ACC112 (cell line): ENCODE measurements around the gene AQP7.

Experiments used
- H2AFZ ChIP-seq: fragments of 200-600 bp; sonication (generic); one replicate; pipeline ENCODE4 v1.6.0; 2017; ENCODE audit warnings: antibody characterized with exemption, low read length; ENCODE audit not compliant: unreplicated experiment
- H3K27ac ChIP-seq: fragments of 200-600 bp; sonication (generic); 2 replicates; pipeline ENCODE4 v1.5.1; 2014; ENCODE audit warnings: low read depth, mild to moderate bottlenecking, antibody characterized with exemption, low read length, moderate library complexity
- H3K27me3 ChIP-seq: fragments of 200-600 bp; sonication (generic); 2 replicates; pipeline ENCODE4 v1.6.1; 2014; ENCODE audit warnings: mild to moderate bottlenecking, antibody characterized with exemption, low read length, moderate library complexity, mixed read lengths; ENCODE audit not compliant: insufficient read depth
- H3K36me3 ChIP-seq: fragments of 200-600 bp; sonication (generic); 2 replicates; pipeline ENCODE4 v1.6.1; 2016; ENCODE audit warnings: mild to moderate bottlenecking, antibody characterized with exemption, low read length, moderate library complexity, mixed read lengths; ENCODE audit not compliant: insufficient read depth
- H3K4me1 ChIP-seq: fragments of 200-600 bp; sonication (generic); one replicate; pipeline ENCODE4 v1.6.1; 2016; ENCODE audit warnings: low read length, mixed read lengths; ENCODE audit not compliant: insufficient read depth, unreplicated experiment, control insufficient read depth
- H3K4me3 ChIP-seq: fragments of 200-600 bp; sonication (generic); 2 replicates; pipeline ENCODE4 v1.5.1; 2014; ENCODE audit warnings: mild to moderate bottlenecking, low read depth, low read length
- H3K79me2 ChIP-seq: fragments of 200-600 bp; sonication (generic); one replicate; pipeline ENCODE4 v1.6.0; 2016; ENCODE audit warnings: low read length; ENCODE audit not compliant: control insufficient read depth, unreplicated experiment, insufficient read depth

Gene AQP7

GRCh38 chr9:33381231-33381791 lies 21.1 kb downstream of the AQP7 start:
- no peaks in the 10 kb centered on the region for H3K36me3 ChIP-seq
- H3K4me1 ChIP-seq, result no peaks in the 10 kb centered on the region
- H3K27ac ChIP-seq, result no peak overlapping the region
- no peaks in the 10 kb centered on the region for H3K79me2 ChIP-seq
- H3K27me3 ChIP-seq, result no peaks in the 10 kb centered on the region
- no peak overlapping the region for H2AFZ ChIP-seq
- H3K4me3 ChIP-seq, result no peak overlapping the region

- H2AFZ ChIP-seq, result no peak overlapping the region
- H3K4me1 ChIP-seq, result no peaks in the 10 kb centered on the region
- no peak overlapping the region for H3K4me3 ChIP-seq
- H3K27ac ChIP-seq, result no peak overlapping the region
- H3K79me2 ChIP-seq, result no peaks in the 10 kb centered on the region
- no peaks in the 10 kb centered on the region for H3K36me3 ChIP-seq
- no peaks in the 10 kb centered on the region for H3K27me3 ChIP-seq
These were observed 21.8 kb downstream of the AQP7 start for GRCh38 chr9:33380390-33381094.

GRCh38 chr9:33379666-33380389 lies 22.5 kb downstream of the AQP7 start:
- no peaks in the 10 kb centered on the region for H3K27me3 ChIP-seq
- no peak overlapping the region for H2AFZ ChIP-seq
- no peaks in the 10 kb centered on the region for H3K36me3 ChIP-seq
- H3K27ac ChIP-seq, result no peak overlapping the region
- no peaks in the 10 kb centered on the region for H3K79me2 ChIP-seq
- no peak overlapping the region for H3K4me3 ChIP-seq
- H3K4me1 ChIP-seq, result no peaks in the 10 kb centered on the region

- H3K27me3 ChIP-seq, result no peaks in the 10 kb centered on the region
- H3K27ac ChIP-seq, result no peak overlapping the region
- no peaks in the 10 kb centered on the region for H3K4me1 ChIP-seq
- H3K4me3 ChIP-seq, result no peak overlapping the region
- no peaks in the 10 kb centered on the region for H3K79me2 ChIP-seq
- no peak overlapping the region for H2AFZ ChIP-seq
- H3K36me3 ChIP-seq, result no peaks in the 10 kb centered on the region
These were observed 24.1 kb downstream of the AQP7 start for GRCh38 chr9:33378121-33378795.

DNA sequence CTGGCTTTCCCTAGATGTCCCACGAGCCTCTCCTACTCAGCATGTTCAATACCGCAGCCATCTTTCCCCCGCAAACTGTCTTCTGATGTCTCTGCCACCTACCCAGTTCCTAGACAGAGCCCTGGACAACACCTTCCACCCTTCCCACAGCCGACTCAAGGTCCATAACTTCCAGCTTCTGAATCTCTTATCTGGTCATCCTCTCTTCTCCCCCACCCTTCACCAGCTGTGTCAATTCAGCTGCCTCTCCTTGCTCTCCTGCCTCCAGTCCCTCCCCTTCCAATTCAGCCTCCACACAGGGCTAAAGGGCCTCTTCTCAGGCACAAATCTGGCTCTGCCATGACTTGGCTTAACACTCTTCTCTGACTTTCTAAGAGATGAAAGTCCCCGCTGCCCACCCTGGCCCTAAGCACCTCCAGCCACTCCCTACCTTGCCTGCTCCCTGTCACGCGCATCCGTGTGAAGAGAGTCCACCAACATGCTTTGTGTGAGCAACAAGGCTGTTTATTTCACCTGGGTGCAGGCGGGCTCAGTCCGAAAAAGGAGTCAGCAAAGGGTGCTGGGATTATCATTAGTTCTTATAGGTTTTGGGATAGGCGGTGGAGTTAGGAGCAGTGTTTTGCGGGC lies 25.2 kb downstream of the AQP7 start:
- Histone ChIP-seq H3K27me3 (no peaks in the 10 kb centered on the region), H3K36me3 (no peaks in the 10 kb centered on the region), H3K27ac (no peak overlapping the region), H3K4me1 (no peaks in the 10 kb centered on the region), H3K4me3 (no peak overlapping the region), H2AFZ (no peak overlapping the region), H3K79me2 (no peaks in the 10 kb centered on the region)

GRCh38 chr9:33375841-33376321 lies 26.5 kb downstream of the AQP7 start:
- Histone ChIP-seq H3K27me3 (no peaks in the 10 kb centered on the region), H3K4me1 (no peaks in the 10 kb centered on the region), H3K4me3 (no peak overlapping the region), H3K36me3 (no peaks in the 10 kb centered on the region), H3K27ac (no peak overlapping the region), H3K79me2 (no peaks in the 10 kb centered on the region), H2AFZ (no peak overlapping the region)

DNA sequence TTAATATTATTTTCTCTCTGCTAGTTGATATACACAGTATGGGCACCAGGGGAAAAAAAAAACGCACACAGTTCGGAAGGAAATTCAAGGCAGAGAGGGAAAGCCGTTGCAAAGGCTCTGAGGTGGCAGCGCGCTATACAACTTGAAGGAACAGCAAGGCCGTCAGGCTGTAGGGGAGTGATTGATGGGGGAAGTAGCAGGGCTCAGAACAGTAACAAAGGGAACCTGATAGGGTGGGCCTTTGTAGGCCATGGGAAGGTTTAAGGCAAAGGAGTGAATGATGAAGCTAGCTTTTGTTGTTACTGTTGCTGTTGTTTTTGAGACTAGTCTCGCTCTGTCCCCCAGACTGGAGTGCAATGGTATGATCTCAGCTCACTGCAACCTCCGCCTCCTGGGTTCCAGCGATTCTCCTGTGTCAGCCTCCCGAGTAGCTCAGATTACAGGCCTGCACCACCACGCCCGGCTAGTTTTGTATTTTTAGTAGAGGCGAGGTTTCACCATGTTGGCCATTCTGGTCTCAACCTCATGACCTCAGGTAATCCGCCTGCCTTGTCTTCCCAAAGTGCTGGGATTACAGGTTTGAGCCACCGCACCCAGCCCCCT lies 27.0 kb downstream of the AQP7 start:
- Histone ChIP-seq H3K4me3 (no peak overlapping the region), H2AFZ (no peak overlapping the region), H3K36me3 (peaks cover 2% of the 10 kb centered on the region; the same call in 1 of the 2 replicates), H3K4me1 (no peaks in the 10 kb centered on the region), H3K79me2 (no peaks in the 10 kb centered on the region), H3K27me3 (no peaks in the 10 kb centered on the region), H3K27ac (no peak overlapping the region)

- Histone ChIP-seq H3K4me3 (no peak overlapping the region), H3K79me2 (no peaks in the 10 kb centered on the region), H2AFZ (no peak overlapping the region), H3K27ac (no peak overlapping the region), H3K36me3 (peaks cover 8% of the 10 kb centered on the region; the same call in 1 of the 2 replicates), H3K4me1 (no peaks in the 10 kb centered on the region), H3K27me3 (no peaks in the 10 kb centered on the region)
These were observed 27.6 kb downstream of the AQP7 start for GRCh38 chr9:33374634-33375237.

- H3K36me3 ChIP-seq, result peaks cover 8% of the 10 kb centered on the region; the same call in 1 of the 2 replicates
- no peaks in the 10 kb centered on the region for H3K27me3 ChIP-seq
These were observed 28.2 kb downstream of the AQP7 start for GRCh38 chr9:33374190-33374589.

More at GRCh38 chr9:33374190-33374589, 28.2 kb downstream of the AQP7 start:
- Histone ChIP-seq H2AFZ (no peak overlapping the region), H3K27ac (no peak overlapping the region), H3K4me3 (no peak overlapping the region), H3K4me1 (no peaks in the 10 kb centered on the region), H3K79me2 (no peaks in the 10 kb centered on the region)
